GM19438 (cell line): ENCODE data around the gene HTR5A.
"Not testable (repeated sequence)": the region's sequence is repeated elsewhere in the genome, so short reads cannot be mapped to it uniquely, and the experiment has no call there.

ENCODE experiments used
- ATAC-seq: cut with Tn5 transposase; IDR thresholded peaks from one replicate; pipeline ENCODE4 v1.9.1; 2021; ENCODE audit warnings: low read depth; ENCODE audit not compliant: unreplicated experiment

The HTR5A gene

GRCh38 chr7:155069992-155070751 lies at the start of gene HTR5A:
HTR5A (plus strand) TSS chr7:155070324; CDS start chr7:155070900, 576 bp downstream.
- peak; percentile 96 for ATAC-seq

GRCh38 chr7:155020996-155021395 lies 49.1 kb upstream of the HTR5A start:
- no peak for ATAC-seq

DNA sequence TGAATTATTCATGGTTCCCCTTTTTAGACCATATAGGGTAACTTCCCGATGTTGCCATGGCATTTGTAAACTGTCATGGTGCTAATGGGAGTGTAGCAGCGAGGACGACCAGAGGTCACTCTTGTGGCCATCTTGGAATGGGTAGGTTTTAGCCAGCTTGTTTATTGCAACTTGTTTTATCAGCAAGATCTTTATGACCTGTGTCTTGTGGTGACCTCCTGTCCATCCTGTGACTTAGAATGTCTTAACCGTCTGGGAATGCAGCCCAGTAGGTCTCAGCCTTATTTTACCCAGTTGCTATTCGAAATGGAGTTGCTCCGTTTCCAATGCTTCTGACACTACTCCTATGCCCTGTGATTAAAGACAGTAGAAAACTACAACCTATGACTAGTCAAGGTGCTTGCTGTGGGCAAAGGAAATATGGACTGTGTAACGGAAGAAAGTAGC lies 48.4 kb upstream of the HTR5A start:
- ATAC-seq: no peak

DNA sequence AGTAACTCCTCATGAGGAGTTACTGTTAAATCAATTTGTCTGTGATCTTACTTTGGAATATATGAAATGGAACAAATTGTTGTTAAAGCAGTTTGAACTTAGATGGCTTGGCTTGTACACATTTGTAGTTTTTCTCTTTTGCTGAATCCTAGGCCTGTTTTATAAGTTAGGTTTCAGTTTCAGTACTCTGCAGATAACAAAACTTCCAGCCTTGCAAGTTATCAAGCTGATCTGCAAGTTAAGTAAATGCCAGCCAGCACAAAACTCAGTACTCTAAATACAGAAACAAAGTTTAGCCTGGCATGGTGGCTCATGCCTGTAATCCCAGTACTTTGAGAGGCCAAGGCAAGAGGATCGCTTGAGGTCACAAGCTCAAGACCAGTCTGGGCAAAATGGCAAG lies 42.2 kb upstream of the HTR5A start:
- ATAC-seq: no peak

GRCh38 chr7:155032978-155033377 lies 37.1 kb upstream of the HTR5A start:
- no peak for ATAC-seq

DNA sequence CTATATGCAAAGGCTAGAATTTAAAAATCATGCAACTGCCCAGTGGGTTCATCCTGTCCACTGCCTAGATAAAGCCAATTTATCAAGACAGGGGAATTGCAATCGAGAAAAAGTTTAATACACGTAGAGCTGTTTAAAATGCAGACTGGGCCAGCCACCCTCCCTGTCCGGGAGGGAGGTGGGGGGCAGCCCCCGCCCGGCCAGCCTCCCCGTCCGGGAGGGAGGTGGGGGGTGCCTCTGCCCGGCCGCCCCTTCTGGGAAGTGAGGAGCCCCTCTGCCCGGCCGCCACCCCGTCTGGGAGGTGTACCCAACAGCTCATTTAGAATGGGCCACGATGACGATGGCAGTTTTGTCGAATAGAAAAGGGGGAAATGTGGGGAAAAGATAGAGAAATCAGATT lies 35.6 kb upstream of the HTR5A start:
- ATAC-seq: not testable (repeated sequence)

GRCh38 chr7:155038335-155038734 lies 31.8 kb upstream of the HTR5A start:
- ATAC-seq: no peak

DNA sequence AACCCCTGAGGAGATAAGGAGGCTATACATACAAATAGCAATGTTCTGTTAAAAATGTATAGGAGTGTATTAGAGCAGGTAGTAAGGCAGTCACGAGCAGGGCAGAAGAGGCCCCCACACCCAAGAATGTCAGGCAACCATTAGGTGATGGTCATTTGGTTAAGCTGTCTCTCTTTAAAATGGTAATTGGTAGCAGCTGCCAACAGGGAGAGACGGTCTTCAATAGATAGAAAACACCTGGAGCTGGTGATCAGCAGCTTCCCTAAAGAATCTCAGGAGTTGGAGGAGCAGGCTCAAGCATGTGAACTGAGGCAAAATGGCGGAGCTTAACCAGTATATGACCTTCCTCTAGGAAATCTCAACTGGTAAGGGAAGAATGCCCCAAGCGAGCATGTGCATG lies 26.4 kb upstream of the HTR5A start:
- ATAC-seq: no peak

DNA sequence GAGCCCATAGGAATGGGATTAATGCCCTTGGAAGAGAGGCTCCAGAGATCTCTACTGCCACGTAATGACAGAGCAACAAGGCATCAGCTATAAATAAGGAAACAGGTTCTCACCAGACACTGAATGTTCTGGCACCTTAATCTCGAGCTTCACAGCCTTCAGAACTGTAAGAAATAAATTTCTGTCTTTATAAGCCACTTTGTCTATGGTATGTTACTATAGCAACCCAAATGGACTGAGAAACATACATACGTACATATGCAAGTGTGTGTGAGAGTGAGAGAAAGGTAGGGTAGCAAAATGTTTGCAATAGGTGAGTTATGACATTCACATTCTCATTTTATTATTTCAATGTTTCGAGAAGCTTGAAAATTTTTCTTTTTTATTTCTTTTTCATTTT lies 22.1 kb upstream of the HTR5A start:
- ATAC-seq: no peak

GRCh38 chr7:155051355-155051754 lies 18.8 kb upstream of the HTR5A start:
- ATAC-seq: no peak

DNA sequence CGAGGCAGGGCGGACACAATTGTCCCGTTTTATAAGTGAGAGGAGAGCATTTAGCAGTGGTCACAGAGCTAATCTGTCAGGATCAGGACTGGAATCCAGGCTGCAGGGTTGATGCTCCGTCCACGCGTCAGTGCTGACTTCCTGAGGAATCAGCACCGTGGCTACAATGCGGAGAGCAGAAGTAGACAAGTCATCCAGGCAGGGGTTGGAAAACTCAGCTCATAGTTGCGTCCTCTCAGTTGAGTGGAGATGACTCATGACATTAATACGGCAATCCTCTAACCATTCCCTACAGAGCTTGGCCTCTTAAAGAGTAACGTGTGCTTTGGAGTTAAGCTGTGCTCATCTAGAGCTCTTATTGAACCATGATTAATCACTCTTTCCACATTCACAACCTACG lies 17.1 kb upstream of the HTR5A start:
- ATAC-seq: no peak

DNA sequence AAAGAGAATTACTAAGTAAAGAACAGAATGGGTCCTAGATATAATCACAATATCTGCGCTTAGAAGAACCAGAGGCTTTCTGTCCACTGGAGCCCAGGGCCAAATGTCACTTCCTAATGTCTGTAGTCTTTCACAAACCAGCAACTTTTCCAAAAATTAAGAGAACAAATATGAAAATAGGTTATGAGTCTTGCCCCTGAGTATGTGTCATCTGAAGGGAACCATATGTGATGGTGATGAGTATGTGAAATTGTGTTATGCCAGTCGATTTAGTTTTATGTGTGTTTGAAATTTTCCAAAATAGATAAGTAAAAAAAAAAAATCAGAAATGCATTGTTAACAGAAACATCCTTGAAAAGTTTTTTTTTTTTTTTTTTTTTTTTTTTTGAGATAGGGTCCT lies 15.4 kb upstream of the HTR5A start:
- no peak for ATAC-seq

DNA sequence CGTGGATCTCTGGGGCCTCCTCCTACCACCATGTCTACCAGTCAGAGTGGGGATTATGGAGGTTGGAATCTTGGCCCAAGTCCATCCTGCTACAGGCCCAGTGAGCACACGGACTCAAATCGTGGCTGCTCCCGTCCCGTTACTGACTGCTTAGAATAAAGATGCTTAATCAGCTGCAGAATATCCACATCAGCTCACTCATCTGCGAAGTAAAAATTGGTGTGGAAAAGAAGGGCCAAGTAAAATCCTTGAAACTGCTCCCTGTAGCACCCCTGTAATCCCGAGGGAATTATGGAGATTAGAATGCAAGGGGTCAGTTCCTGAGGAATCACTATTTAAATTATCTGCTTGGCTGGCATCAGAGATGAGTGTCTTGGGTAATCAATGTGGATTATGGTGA lies 13.0 kb upstream of the HTR5A start:
- ATAC-seq: no peak

GRCh38 chr7:155058896-155059295 lies 11.2 kb upstream of the HTR5A start:
- ATAC-seq: no peak

DNA sequence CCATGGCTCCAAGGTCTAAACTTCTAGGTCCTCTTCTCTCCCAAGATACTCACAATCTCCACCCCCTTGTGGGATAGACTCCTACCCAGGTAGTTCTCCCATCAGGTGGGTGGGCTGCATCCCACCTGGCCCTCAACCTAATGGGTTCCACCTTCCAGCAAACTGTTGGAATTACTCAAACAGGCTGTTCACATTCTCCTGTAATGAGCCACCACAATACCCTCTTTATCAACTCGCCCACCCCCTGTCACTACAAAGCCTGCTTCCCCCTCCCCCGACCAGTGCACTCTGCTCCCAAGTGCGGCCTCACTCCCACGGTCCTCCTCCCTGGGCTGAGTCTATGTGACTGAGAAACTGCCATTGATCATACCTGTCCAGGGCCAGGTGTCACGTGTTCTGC lies 10.4 kb upstream of the HTR5A start:
- no peak for ATAC-seq

DNA sequence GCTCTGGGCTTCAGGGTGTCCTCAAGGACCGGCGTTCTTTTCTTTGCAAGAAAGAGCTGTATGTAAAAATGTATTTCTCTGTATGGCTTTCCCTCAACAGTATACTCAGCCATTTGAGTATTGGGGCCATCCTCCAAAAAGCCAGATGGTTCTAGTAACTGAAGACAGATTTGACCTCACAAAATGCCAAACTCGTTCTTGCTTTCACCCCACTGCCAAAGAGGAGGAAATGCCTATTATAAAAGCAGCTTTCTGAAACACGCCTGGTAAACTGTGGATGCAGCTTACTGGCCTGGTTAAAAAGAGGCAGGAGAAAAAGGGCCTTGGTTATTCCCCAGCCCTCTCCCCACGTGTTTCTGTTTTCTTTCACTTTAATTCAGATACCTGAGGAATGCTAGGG lies 7.7 kb upstream of the HTR5A start:
- no peak for ATAC-seq

DNA sequence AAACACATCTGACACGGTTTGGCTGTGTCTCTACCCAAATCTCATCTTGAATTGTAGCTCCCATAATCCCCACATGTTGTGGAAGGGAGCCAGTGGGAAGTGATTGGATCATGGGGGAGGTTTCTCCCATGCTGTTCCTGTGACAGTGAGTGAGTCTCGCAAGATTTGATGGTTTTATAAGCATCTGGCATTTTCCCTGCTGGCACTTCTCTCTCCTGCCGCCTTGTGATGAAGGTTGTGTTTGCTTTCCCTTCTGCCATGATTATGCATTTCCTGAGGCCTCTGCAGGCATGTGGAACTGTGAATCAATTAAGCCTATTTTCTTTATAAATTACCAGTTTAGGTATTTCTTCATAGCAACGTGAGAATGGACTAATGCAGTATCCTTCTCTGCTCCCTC lies 5.9 kb upstream of the HTR5A start:
- ATAC-seq: no peak

GRCh38 chr7:155066417-155066950 lies 3.6 kb upstream of the HTR5A start:
- no peak for ATAC-seq

DNA sequence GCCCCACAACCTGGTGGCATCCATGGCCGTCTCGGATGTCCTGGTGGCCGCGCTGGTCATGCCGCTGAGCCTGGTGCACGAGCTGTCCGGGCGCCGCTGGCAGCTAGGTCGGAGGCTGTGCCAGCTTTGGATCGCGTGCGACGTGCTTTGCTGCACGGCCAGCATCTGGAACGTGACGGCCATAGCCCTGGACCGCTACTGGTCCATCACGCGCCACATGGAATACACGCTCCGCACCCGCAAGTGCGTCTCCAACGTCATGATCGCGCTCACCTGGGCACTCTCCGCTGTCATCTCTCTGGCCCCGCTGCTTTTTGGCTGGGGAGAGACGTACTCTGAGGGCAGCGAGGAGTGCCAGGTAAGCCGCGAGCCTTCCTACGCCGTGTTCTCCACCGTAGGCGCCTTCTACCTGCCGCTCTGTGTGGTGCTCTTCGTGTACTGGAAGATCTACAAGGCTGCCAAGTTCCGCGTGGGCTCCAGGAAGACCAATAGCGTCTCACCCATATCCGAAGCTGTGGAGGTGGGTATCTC lies 1.1 kb downstream of the HTR5A start:
- no peak for ATAC-seq

DNA sequence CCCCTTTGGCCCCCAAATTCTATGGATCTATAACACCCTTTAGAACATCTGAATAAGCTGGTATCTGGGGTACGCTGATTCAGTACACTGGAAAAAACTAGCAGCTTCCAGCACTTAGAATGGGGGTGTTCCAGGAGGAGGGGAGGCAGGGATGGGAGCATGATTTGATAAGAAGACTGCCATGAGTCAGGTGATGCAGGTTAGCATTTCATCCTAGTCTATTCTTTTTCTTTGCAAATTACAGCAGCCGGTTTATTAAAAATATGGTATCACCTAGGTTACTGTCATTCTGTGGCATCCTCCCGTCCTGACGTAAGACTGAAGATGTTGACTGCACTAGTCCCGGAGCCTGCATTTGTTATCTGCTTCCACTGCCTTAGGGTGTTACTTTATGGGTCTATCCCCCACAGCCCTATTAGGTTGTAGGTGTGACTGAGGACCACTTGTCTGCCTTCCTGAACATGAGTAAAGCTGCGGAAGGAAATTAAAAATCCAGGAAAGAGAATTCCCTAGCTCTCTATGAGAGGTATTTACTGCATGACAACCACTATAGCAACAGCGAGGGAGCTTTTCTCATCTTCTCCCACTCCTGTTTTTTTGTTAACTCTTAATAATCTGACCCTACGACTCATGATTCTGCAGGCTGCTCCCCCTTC lies 1.9 kb downstream of the HTR5A start:
- ATAC-seq: no peak

DNA sequence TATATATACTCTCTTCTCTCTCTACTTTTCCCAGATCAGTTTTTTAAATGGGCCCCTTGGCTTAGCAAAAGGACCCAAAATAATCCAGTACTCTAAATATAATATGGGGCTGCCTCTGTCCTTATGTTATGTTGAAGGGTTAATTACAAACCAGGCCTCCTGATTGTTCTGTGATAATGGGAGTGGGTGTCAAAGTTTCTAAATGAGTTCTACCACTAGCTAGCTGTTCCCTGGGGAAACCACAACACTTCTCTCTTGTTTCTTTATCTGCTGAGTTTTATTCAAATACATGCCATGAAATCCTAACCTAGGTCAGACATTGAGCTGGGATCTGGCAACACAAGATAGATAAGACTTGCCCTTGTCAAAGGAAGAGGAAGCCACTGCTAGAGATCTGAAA lies 3.8 kb downstream of the HTR5A start:
- no peak for ATAC-seq

- no peak for ATAC-seq
Measured at GRCh38 chr7:155084021-155084420, 13.9 kb downstream of the HTR5A start.
